ENCODE results near the gene ALDH8A1.

DNA sequence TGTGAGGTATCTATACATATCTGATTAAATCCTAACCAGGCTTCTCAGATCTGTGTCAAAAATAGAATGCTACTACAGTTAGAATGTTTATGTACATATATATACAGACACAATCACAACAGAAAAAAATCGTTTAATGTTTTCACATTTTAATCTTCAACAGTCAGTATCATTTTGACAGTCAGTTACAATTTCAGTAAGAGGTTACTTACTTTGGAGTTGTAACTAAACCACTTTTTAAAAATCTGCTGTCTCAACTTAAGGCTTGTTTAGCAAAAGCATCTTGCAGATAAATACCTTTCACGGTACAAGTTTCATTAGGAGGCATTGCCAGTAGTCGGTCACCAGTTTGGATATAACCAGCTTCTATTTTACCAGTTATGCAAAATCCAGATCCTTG, 32.3 kb upstream of the ALDH8A1 start:
- no peak for TF ChIP-seq SUZ12 (IDR thresholded peaks at IDR 0.05; ENCODE audit: extremely low read depth, insufficient read depth, insufficient read length)
- no peak for TF ChIP-seq ZNF274 (IDR thresholded peaks at IDR 0.05; ENCODE audit: low read depth, low read length)
- TF ChIP-seq YY1 (IDR thresholded peaks at IDR 0.05; ENCODE audit: insufficient read depth, insufficient read length): no peak
